HepG2 (cell line): ENCODE measurements around the gene SLC43A3. TPM values are rescaled to one million over a fixed set of nuclear protein-coding genes. Genes with fewer than 3 reads are reported as not detected.

Experiments
- ATAC-seq: fragments of 200-7000 bp; cut with Tn5 transposase; 3 replicates; pipeline ENCODE4 v1.9.1; 2020; ENCODE audit warnings: mild to moderate bottlenecking, moderate library complexity
- BruUV-seq: library from RNA; stranded (reverse); fragments of 400-500 nt; replicated peaks from 2 replicates; lab custom pipeline; 2021; lab: Mats Ljungman, UMichigan
- CTCF ChIA-PET: fragments of 300-600 bp; formaldehyde crosslinking; extraction: SDS; loops from one replicate; lab custom pipeline; 2021; ENCODE audit warnings: low total read pairs, inconsistent platforms, low intra/inter-chr PET ratio; lab: Yijun Ruan, JAX
- POLR2A ChIA-PET: fragments of 350-600 bp; sonication (Branson Sonifier 250); formaldehyde crosslinking; loops from one replicate; lab custom pipeline; 2020; ENCODE audit warnings: antibody characterized with exemption, inconsistent platforms; lab: Yijun Ruan, JAX
- DNase-seq: peaks from one replicate; pipeline ENCODE4 v3.0.0-alpha.2; 2015; ENCODE audit warnings: low spot score
- FAIRE-seq: peaks from 3 replicates; lab custom pipeline; 2011; peaks lifted over from hg19 to GRCh38; lab: Jason Lieb, UNC
- H2AFZ ChIP-seq: one replicate; pipeline ENCODE4 v1.6.1; 2011; ENCODE audit warnings: low read length, inconsistent platforms
- H3K27ac ChIP-seq: fragments of 300-600 bp; 3 replicates; pipeline ENCODE4 v1.8.0; 2011; ENCODE audit warnings: mixed run types, mild to moderate bottlenecking, mixed read lengths, low read length, inconsistent platforms; ENCODE audit not compliant: insufficient read depth; ENCODE audit errors: extremely low read length
- H3K27me3 ChIP-seq, 2 experiments: fragments of 200-600 bp in 1 of 2; 2 replicates in 1 of 2; 3 replicates in 1 of 2; pipeline versions ENCODE4 v1.6.0 to v1.8.0; 2011; ENCODE audit warnings: low read length in 2 of 2, mild to moderate bottlenecking in 2 of 2, moderate library complexity in 2 of 2, inconsistent platforms in 1 of 2; ENCODE audit not compliant: insufficient read depth in 2 of 2, control insufficient read depth in 1 of 2
- H3K36me3 ChIP-seq, 2 experiments: fragments of 200-600 bp in 1 of 2; replicated peaks in 1 of 2; 2 replicates in 1 of 2; 3 replicates in 1 of 2; pipeline versions ENCODE4 v1.5.1 to v1.8.0; 2011; ENCODE audit warnings: low read length in 2 of 2, inconsistent platforms in 1 of 2; ENCODE audit not compliant: insufficient read depth in 2 of 2, control insufficient read depth in 1 of 2
- H3K4me1 ChIP-seq: 2 replicates; pipeline ENCODE4 v1.5.1; 2012; ENCODE audit warnings: low read length, inconsistent platforms; ENCODE audit not compliant: insufficient read depth
- H3K4me2 ChIP-seq: 2 replicates; pipeline ENCODE4 v1.6.0; 2011; ENCODE audit warnings: low read depth, low read length, inconsistent platforms
- H3K4me3 ChIP-seq, 3 experiments: fragments of 200-600 bp in 1 of 3; sonication (generic), shearing (Covaris generic) in 1 of 3; replicated peaks in 1 of 3; 2 replicates each; pipeline ENCODE4 v1.5.1; 2011 to 2016; ENCODE audit warnings: low read length in 3 of 3, inconsistent platforms in 2 of 3, low read depth in 2 of 3, mild to moderate bottlenecking in 2 of 3, control low read depth in 1 of 3, mixed read lengths in 1 of 3; ENCODE audit not compliant: insufficient read depth in 1 of 3
- H3K79me2 ChIP-seq: one replicate; pipeline ENCODE4 v1.6.1; 2011; ENCODE audit warnings: low read length, inconsistent platforms; ENCODE audit not compliant: insufficient read depth
- H3K9ac ChIP-seq: 2 replicates; pipeline ENCODE4 v1.6.0; 2011; ENCODE audit warnings: mild to moderate bottlenecking, low read depth, low read length, inconsistent platforms; ENCODE audit not compliant: insufficient read depth
- H3K9me3 ChIP-seq: 2 replicates; pipeline ENCODE4 v1.5.1; 2012; ENCODE audit warnings: mild to moderate bottlenecking, low read length
- H4K20me1 ChIP-seq: 2 replicates; pipeline ENCODE4 v1.6.0; 2011; ENCODE audit warnings: inconsistent platforms, mild to moderate bottlenecking, low read length, moderate library complexity; ENCODE audit not compliant: insufficient read depth
- ARNT ChIP-seq: fragments of 450-650 bp; IDR thresholded peaks from 2 replicates; pipeline ENCODE4 v1.6.1; 2017
- GLI4 ChIP-seq: sonication (generic); formaldehyde crosslinking; IDR thresholded peaks from 2 replicates; pipeline ENCODE4 v1.5.1; 2020; ENCODE audit warnings: missing genetic modification reagents, mild to moderate bottlenecking, moderate library complexity, borderline replicate concordance
- KAT2B ChIP-seq: fragments of 150-350 bp; IDR thresholded peaks from 2 replicates; pipeline ENCODE4 v1.6.1; 2014; ENCODE audit warnings: low read depth, low read length, borderline replicate concordance
- KMT2B ChIP-seq: IDR thresholded peaks from 2 replicates; pipeline ENCODE4 v1.6.1; 2016; ENCODE audit warnings: missing genetic modification reagents, missing compliant biosample characterization
- MIXL1 ChIP-seq: IDR thresholded peaks from 2 replicates; pipeline ENCODE4 v1.6.1; 2016
- SKI ChIP-seq: fragments of 450-650 bp; IDR thresholded peaks from one replicate; pipeline ENCODE4 v1.6.1; 2018; ENCODE audit warnings: mild to moderate bottlenecking; ENCODE audit not compliant: partially characterized antibody
- ZBTB20 ChIP-seq: sonication (generic); formaldehyde crosslinking; IDR thresholded peaks from 2 replicates; pipeline ENCODE4 v1.8.1; 2023; ENCODE audit warnings: missing genetic modification reagents, low read depth, mild to moderate bottlenecking, borderline replicate concordance
- WGBS: methylation state at CpG from one replicate; pipeline ENCODE4 v1.1.6; 2017; ENCODE audit warnings: low lambda C conversion rate; 5-methylcytosine and 5-hydroxymethylcytosine counted together
- in situ Hi-C: cut with HindIII; loops from 2 replicates; pipeline ENCODE4 v1.10.0; 2017; ENCODE audit warnings: low pct_unique_long_range_greater_than_20kb; ENCODE audit not compliant: extremely low pct_ligation_motif_present
- intact Hi-C: fragments of 100-400 bp; cut with micrococcal nuclease; formaldehyde crosslinking; loops from one replicate; pipeline ENCODE4 v1.10.0; 2022; ENCODE audit not compliant: unreplicated experiment
- polyA plus RNA-seq, 8 experiments: library from polyadenylated mRNA; depleted of rRNA in 3 of 8; stranded (reverse) in 7 of 8; unstranded in 1 of 8; fragments of >200 nt; fragmentation: Illumina TruSeq in 4 of 8; extraction: Trizol in 4 of 8; gene quantifications; 2 replicates each; pipeline versions ENCODE4 v1.2.1 to v1.2.3, GENCODE V29; 2011 to 2016; ENCODE audit warnings: low read depth in 4 of 8, missing spikeins in 1 of 8, mixed read lengths in 1 of 8; ENCODE audit not compliant: insufficient read depth in 1 of 8
- total RNA-seq, 5 experiments: library from RNA; depleted of rRNA; stranded (reverse); fragments of >200 nt; fragmentation: Illumina TruSeq; extraction: Trizol; gene quantifications; 2 replicates each; pipeline ENCODE4 v1.2.3, GENCODE V29; 2016; ENCODE audit warnings: low read depth in 1 of 5
- TF ChIP-seq, protein P1 (sequence below): IDR thresholded peaks from 2 replicates; pipeline ENCODE4 v1.6.1; 2016
- TF ChIP-seq, protein P2 (sequence below): IDR thresholded peaks from 2 replicates; pipeline ENCODE4 v1.6.1; 2012; ENCODE audit warnings: low read length, improper control_type of control experiment
- TF ChIP-seq, protein P3 (sequence below): sonication (generic); formaldehyde crosslinking; IDR thresholded peaks from 2 replicates; pipeline ENCODE4 v1.5.0; 2020; ENCODE audit warnings: mild to moderate bottlenecking, missing genetic modification reagents, borderline replicate concordance
- TF ChIP-seq, protein P4 (sequence below): sonication (generic); formaldehyde crosslinking; IDR thresholded peaks from 2 replicates; pipeline ENCODE4 v1.5.1; 2020; ENCODE audit warnings: missing genetic modification reagents, mild to moderate bottlenecking, borderline replicate concordance
- TF ChIP-seq, protein P5 (sequence below): IDR thresholded peaks from 2 replicates; pipeline ENCODE4 v1.6.1; 2016; ENCODE audit warnings: missing biosample characterization, missing genetic modification reagents, low read depth

SLC43A3 gene
- total and polyA plus RNA-seq, 2 of the 13 experiments (the other 11 are each of a cell fraction or from before 2014, with no cell fraction given) = 2.6 TPM; not detected in 1

DNA sequence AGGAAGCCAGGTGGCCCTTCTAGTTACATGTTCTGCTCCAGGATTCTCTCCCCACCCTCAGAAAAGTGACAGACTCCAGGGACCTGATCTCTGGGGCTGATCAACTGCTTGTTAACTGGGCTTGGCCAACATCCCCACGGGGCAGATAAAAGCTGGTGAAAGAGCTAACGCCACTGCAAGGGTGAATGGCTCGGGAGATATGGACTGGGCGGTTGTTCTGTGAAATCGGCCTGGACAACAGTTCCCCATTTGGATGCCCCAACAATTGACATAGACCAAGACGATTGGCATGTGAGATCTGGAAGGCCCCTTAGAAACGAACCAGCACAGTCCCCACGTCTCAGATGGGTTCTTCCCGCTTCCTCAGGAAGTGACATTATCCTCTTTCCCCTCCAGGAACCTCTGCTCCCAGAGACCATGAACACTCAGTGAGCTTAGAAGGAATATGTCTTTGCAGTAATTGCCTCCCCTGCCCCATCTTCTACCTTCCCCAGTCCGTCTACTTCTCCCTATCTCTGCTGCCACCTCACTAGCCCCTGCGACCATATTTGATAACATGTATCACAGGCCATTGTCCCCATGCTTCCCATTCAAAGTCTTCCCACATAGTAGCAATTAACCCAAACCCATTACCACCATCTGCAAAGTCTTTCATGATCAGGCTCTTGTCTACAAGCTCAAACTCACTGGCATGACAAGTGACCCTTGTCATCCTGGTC is 30.9 kb downstream of the SLC43A3 start:
- FAIRE-seq (no peak), ATAC-seq (no peak), DNase-seq (no peak)
- H3K27ac ChIP-seq = no peak overlapping the region
- BruUV-seq = no TSS peak
- no peak overlapping the region for H2AFZ ChIP-seq
- in situ Hi-C loops = no loop called here
- POLR2A ChIA-PET = no interaction called here
- H3K27me3 ChIP-seq = peaks cover 0 to 4% of the 10 kb centered on the region in 2 experiments; a peak in 3 of 5 replicates
- H4K20me1 ChIP-seq = no peaks in the 10 kb centered on the region
- H3K79me2 ChIP-seq = no peaks in the 10 kb centered on the region
- no peaks in the 10 kb centered on the region for H3K36me3 ChIP-seq
- no peaks in the 10 kb centered on the region for H3K9me3 ChIP-seq
- intact Hi-C loops = no loop called here
- CTCF ChIA-PET = no interaction called here
- H3K4me1 ChIP-seq = peaks cover 22% of the 10 kb centered on the region
- H3K4me3 ChIP-seq = no peak overlapping the region
- no peak overlapping the region for H3K4me2 ChIP-seq
- 37% methylated on average over 11 of the region's 11 CpGs for WGBS
- H3K9ac ChIP-seq = no peak overlapping the region
- TF ChIP-seq, protein P1, sequence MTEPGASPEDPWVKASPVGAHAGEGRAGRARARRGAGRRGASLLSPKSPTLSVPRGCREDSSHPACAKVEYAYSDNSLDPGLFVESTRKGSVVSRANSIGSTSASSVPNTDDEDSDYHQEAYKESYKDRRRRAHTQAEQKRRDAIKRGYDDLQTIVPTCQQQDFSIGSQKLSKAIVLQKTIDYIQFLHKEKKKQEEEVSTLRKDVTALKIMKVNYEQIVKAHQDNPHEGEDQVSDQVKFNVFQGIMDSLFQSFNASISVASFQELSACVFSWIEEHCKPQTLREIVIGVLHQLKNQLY (CRISPR knock-in tag) = no peak
- TF ChIP-seq SKI = no peak
- no peak for TF ChIP-seq KMT2B (CRISPR knock-in tag)
- TF ChIP-seq ZBTB20 = no peak
- TF ChIP-seq, protein P2, sequence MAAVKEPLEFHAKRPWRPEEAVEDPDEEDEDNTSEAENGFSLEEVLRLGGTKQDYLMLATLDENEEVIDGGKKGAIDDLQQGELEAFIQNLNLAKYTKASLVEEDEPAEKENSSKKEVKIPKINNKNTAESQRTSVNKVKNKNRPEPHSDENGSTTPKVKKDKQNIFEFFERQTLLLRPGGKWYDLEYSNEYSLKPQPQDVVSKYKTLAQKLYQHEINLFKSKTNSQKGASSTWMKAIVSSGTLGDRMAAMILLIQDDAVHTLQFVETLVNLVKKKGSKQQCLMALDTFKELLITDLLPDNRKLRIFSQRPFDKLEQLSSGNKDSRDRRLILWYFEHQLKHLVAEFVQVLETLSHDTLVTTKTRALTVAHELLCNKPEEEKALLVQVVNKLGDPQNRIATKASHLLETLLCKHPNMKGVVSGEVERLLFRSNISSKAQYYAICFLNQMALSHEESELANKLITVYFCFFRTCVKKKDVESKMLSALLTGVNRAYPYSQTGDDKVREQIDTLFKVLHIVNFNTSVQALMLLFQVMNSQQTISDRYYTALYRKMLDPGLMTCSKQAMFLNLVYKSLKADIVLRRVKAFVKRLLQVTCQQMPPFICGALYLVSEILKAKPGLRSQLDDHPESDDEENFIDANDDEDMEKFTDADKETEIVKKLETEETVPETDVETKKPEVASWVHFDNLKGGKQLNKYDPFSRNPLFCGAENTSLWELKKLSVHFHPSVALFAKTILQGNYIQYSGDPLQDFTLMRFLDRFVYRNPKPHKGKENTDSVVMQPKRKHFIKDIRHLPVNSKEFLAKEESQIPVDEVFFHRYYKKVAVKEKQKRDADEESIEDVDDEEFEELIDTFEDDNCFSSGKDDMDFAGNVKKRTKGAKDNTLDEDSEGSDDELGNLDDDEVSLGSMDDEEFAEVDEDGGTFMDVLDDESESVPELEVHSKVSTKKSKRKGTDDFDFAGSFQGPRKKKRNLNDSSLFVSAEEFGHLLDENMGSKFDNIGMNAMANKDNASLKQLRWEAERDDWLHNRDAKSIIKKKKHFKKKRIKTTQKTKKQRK = no peak
- no peak for TF ChIP-seq MIXL1 (CRISPR knock-in tag)
- TF ChIP-seq, protein P3, sequence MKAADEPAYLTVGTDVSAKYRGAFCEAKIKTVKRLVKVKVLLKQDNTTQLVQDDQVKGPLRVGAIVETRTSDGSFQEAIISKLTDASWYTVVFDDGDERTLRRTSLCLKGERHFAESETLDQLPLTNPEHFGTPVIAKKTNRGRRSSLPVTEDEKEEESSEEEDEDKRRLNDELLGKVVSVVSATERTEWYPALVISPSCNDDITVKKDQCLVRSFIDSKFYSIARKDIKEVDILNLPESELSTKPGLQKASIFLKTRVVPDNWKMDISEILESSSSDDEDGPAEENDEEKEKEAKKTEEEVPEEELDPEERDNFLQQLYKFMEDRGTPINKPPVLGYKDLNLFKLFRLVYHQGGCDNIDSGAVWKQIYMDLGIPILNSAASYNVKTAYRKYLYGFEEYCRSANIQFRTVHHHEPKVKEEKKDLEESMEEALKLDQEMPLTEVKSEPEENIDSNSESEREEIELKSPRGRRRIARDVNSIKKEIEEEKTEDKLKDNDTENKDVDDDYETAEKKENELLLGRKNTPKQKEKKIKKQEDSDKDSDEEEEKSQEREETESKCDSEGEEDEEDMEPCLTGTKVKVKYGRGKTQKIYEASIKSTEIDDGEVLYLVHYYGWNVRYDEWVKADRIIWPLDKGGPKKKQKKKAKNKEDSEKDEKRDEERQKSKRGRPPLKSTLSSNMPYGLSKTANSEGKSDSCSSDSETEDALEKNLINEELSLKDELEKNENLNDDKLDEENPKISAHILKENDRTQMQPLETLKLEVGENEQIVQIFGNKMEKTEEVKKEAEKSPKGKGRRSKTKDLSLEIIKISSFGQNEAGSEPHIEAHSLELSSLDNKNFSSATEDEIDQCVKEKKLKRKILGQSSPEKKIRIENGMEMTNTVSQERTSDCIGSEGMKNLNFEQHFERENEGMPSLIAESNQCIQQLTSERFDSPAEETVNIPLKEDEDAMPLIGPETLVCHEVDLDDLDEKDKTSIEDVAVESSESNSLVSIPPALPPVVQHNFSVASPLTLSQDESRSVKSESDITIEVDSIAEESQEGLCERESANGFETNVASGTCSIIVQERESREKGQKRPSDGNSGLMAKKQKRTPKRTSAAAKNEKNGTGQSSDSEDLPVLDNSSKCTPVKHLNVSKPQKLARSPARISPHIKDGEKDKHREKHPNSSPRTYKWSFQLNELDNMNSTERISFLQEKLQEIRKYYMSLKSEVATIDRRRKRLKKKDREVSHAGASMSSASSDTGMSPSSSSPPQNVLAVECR (CRISPR knock-in tag) = no peak
- no peak for TF ChIP-seq ARNT
- TF ChIP-seq, protein P4, sequence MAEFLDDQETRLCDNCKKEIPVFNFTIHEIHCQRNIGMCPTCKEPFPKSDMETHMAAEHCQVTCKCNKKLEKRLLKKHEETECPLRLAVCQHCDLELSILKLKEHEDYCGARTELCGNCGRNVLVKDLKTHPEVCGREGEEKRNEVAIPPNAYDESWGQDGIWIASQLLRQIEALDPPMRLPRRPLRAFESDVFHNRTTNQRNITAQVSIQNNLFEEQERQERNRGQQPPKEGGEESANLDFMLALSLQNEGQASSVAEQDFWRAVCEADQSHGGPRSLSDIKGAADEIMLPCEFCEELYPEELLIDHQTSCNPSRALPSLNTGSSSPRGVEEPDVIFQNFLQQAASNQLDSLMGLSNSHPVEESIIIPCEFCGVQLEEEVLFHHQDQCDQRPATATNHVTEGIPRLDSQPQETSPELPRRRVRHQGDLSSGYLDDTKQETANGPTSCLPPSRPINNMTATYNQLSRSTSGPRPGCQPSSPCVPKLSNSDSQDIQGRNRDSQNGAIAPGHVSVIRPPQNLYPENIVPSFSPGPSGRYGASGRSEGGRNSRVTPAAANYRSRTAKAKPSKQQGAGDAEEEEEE = no peak
- TF ChIP-seq KAT2B = no peak
- no peak for TF ChIP-seq GLI4 (CRISPR knock-in tag)
- TF ChIP-seq, protein P5, sequence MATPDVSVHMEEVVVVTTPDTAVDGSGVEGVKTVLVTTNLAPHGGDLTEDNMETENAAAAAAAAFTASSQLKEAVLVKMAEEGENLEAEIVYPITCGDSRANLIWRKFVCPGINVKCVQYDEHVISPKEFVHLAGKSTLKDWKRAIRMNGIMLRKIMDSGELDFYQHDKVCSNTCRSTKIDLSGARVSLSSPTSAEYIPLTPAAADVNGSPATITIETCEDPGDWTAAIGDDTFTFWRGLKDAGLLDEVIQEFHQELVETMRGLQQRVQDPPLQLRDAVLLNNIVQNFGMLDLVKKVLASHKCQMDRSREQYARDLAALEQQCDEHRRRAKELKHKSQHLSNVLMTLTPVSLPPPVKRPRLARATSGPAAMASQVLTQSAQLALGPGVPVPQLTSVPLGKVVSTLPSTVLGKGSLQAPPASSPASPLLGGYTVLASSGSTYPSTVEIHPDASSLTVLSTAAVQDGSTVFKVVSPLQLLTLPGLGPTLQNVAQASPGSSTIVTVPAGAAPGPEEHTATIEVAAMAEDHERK (CRISPR knock-in tag) = no peak
